ENCODE data around the gene WDR12.
A peak's percentile ranks its signal among the peaks of the same experiment; 100 is the strongest.
"Not testable (repeated sequence)": the region's sequence is repeated elsewhere in the genome, so short reads cannot be mapped to it uniquely, and the experiment has no call there.

WDR12 gene

DNA sequence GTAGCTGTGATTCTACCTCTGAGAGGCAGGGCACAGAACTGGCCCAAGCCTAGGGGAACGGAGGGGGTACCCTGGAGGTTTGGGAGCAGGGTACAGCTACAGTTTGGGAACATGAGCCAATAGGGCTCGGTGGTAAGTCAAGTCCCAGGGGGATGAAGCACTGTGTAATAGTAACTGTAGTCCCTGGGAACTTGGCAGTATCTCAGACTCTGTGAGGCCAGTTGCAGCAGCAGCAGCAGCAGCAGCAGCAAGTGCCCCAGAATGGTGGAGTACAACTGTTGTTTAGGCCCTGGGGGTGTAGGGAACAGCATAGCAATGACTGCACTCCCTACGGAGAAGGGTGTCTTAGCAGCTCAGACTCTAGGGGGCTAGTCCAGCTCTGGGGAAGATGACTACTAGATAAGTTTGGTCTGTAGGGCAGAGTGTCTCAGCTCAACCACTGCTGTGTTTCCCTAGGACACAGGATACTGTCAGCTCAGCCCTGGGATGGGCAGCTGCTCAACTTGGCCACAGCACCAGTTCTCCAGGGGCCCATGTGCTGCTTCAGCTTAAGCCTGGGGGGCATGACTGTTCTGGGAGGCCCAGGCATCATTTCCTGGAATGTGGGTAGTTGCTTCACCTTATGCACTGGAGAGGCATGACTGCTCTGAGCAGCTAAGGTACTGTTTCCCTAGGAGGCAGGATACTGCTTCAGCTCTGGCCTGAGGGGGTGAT, 21.1 kb upstream of the WDR12 start:
- no peak overlapping the region for H3K4me3 ChIP-seq (ENCODE audit: low read length)
- no peak overlapping the region for H3K9ac ChIP-seq (ENCODE audit: low read length)
- H3K4me1 ChIP-seq (ENCODE audit: control insufficient read depth, insufficient read depth, low read length) = no peaks in the 10 kb centered on the region
- H3K36me3 ChIP-seq (ENCODE audit: control insufficient read depth, insufficient read depth, low read length) = no peaks in the 10 kb centered on the region
- H3K9me3 ChIP-seq (ENCODE audit: control insufficient read depth, low read length) = no peaks in the 10 kb centered on the region
- H3K27me3 ChIP-seq (ENCODE audit: control insufficient read depth, insufficient read depth, low read length) = no peaks in the 10 kb centered on the region

DNA sequence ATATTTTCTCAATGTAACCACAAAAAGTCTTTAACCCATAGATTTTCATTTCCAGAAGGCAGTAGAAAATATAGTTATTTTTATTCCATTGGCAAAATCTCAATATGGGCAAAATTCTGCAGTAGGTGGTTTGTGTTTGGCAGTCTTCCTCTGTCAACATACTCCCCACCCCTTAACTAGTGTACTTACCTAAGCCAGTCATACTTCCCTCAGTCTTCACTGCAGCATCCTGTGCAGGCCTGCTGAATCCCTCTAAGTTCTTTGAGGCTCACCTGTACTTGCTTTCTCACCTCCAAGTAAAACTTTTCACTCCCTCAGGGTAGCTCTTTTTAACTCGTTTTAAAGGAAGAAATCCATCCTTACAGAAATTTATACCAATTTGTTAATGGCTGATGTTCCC, 7.4 kb upstream of the WDR12 start:
- Histone ChIP-seq H3K27me3 (ENCODE audit: control insufficient read depth, insufficient read depth, low read length) (no peaks in the 10 kb centered on the region), H3K9ac (ENCODE audit: low read length) (no peak overlapping the region), H3K9me3 (ENCODE audit: control insufficient read depth, low read length) (no peaks in the 10 kb centered on the region), H3K4me1 (ENCODE audit: control insufficient read depth, insufficient read depth, low read length) (no peaks in the 10 kb centered on the region), H3K4me3 (ENCODE audit: low read length) (no peak overlapping the region), H3K36me3 (ENCODE audit: control insufficient read depth, insufficient read depth, low read length) (no peaks in the 10 kb centered on the region)

DNA sequence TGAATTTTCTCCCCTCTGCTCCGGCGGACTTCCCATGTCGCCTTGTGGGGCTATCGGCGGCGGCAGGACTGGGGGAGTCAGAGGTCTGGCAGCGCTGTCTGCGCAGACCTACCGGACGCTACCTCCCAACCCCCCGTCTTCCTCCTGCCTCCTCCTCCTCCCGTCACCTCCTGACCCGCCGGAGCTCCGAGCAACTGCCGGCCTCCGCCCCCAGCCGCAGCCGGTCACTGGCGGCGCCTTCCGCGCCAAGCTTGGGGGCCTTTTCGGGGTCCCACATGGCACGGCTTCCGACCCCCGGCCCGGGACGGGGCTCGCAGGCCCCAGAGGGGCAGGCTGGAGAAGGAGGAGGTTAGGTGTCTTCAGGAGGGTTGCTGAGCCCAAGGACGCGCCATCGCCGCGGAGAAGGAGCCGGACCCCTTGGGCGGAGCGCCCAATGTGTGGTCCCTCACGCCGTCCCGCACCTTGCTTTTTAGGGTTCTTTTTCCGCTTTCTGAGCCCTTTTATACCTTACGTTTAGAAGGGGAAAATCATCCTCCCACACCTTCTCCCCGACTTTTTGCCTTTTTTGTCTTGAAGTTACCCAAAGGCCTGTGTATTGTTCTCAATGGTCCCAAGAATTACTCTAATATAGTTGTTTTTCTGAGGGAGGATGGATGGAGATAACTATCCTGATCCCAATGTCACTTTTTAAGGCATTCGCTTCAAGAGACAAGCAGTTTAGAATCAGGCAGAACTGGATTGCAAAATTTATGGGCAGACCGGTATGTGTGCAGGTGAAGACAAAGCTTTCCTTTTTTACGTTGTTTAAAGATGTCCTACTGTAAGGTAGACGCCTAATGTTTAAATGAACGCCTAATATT, 1.1 kb upstream of the WDR12 start:
- H3K4me1 ChIP-seq (ENCODE audit: control insufficient read depth, insufficient read depth, low read length); H3K27me3 ChIP-seq (ENCODE audit: control insufficient read depth, insufficient read depth, low read length); H3K9me3 ChIP-seq (ENCODE audit: control insufficient read depth, low read length); H3K36me3 ChIP-seq (ENCODE audit: control insufficient read depth, insufficient read depth, low read length): not testable (repeated sequence)
- H3K4me3 ChIP-seq (ENCODE audit: low read length) = peak overlapping the region; percentile 70
- H3K9ac ChIP-seq (ENCODE audit: low read length) = peak overlapping the region; percentile 70

DNA sequence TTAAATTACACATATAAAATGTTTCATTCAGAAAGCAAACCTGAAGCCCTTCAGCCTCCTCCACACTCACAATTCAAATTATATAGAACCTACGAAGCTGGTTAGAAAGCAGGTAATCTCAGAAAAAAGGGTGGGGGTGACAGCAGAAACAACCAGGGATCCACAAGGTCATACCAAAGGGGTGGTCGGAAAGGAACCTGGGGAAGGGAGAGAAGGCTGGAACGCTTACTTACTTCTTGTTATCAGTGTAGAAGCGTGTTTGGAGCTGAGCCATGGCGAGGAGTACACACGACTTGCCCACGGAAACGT, 316 bp downstream of the WDR12 start:
- Histone ChIP-seq H3K4me3 (ENCODE audit: low read length) (peak overlapping the region; percentile 70), H3K36me3 (ENCODE audit: control insufficient read depth, insufficient read depth, low read length) (no peaks in the 10 kb centered on the region), H3K9ac (ENCODE audit: low read length) (peak overlapping the region; percentile 66), H3K9me3 (ENCODE audit: control insufficient read depth, low read length) (no peaks in the 10 kb centered on the region), H3K4me1 (ENCODE audit: control insufficient read depth, insufficient read depth, low read length) (no peaks in the 10 kb centered on the region), H3K27me3 (ENCODE audit: control insufficient read depth, insufficient read depth, low read length) (no peaks in the 10 kb centered on the region)

DNA sequence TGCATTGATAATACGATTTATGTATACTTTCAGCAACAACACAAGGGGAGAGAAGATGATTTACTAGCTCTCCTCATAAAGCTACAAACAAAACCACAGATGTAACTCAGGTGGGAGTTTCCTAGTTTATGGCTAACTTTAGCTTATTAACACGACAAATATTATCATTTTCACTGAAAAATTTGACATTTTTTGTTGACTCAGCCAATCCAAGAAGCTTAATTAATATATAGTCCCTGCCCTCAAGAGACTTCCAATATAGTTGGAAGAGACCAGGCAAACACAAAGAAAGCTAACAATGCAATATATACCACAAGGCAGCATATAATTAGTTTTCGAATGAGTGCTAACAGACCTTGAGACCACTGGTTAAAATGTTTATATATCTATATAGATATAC, 775 bp downstream of the WDR12 start:
- no peaks in the 10 kb centered on the region for H3K9me3 ChIP-seq (ENCODE audit: control insufficient read depth, low read length)
- H3K4me1 ChIP-seq (ENCODE audit: control insufficient read depth, insufficient read depth, low read length) = no peaks in the 10 kb centered on the region
- peak overlapping the region; percentile 70 for H3K4me3 ChIP-seq (ENCODE audit: low read length)
- H3K36me3 ChIP-seq (ENCODE audit: control insufficient read depth, insufficient read depth, low read length) = no peaks in the 10 kb centered on the region
- no peak overlapping the region for H3K9ac ChIP-seq (ENCODE audit: low read length)
- no peaks in the 10 kb centered on the region for H3K27me3 ChIP-seq (ENCODE audit: control insufficient read depth, insufficient read depth, low read length)

DNA sequence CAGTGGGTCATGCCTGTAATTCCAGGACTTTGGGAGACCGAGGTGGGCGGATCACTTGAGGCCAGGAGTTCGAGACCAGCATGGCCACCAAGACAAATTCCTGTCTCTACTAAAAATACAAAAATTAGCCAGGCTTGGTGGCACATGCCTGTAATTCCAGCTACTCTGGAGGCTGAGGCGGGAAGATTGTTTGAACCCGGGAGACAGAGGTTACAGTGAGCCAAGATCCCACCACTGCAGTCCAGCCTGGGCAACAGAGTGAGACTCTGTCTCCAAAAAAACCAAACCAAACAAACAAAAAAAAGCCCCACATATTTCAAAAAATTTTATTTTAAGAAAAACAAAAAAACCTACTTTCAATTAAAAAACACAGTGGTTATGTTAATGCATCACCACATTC, 1.2 kb downstream of the WDR12 start:
- H3K27me3 ChIP-seq (ENCODE audit: control insufficient read depth, insufficient read depth, low read length); H3K4me3 ChIP-seq (ENCODE audit: low read length); H3K4me1 ChIP-seq (ENCODE audit: control insufficient read depth, insufficient read depth, low read length); H3K9me3 ChIP-seq (ENCODE audit: control insufficient read depth, low read length); H3K36me3 ChIP-seq (ENCODE audit: control insufficient read depth, insufficient read depth, low read length); H3K9ac ChIP-seq (ENCODE audit: low read length): not testable (repeated sequence)

DNA sequence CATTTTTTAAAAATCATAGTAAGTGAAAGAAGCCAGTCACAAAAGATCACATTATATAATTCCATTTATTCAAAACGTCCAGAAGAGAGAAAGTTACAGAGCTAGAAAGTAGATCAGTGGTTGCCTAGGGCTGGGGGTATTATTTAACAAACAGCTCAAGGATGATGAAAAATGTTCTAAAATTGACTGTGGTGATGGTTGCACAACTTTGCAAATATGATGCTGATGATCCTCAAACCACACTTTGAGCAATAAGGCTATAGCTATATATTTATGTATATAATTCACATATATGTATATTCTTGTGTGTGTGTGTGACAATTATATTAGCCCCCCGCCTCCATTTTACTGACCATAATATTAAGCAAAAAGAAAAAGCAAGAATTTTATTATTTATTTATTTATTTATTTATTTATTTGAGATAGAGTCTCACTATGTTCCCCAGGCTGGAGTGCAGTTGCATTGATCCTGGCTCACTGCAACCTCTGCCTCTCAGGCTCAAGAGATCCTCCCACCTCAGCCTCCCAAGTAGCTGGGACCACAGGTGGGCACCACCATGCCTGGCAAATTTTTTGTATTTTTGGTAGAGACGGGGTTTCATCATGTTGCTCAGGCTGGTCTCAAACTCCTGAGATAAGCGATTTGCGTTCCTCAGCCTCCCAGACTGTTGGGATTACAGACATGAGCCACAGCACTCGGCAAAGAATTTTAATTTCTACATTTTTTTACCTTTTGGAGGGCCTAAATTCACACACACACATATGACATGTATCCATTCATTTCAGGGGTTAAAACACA, 1.9 kb downstream of the WDR12 start:
- no peaks in the 10 kb centered on the region for H3K36me3 ChIP-seq (ENCODE audit: control insufficient read depth, insufficient read depth, low read length)
- no peaks in the 10 kb centered on the region for H3K9me3 ChIP-seq (ENCODE audit: control insufficient read depth, low read length)
- H3K27me3 ChIP-seq (ENCODE audit: control insufficient read depth, insufficient read depth, low read length) = no peaks in the 10 kb centered on the region
- no peaks in the 10 kb centered on the region for H3K4me1 ChIP-seq (ENCODE audit: control insufficient read depth, insufficient read depth, low read length)
- no peak overlapping the region for H3K9ac ChIP-seq (ENCODE audit: low read length)
- no peak overlapping the region for H3K4me3 ChIP-seq (ENCODE audit: low read length)

DNA sequence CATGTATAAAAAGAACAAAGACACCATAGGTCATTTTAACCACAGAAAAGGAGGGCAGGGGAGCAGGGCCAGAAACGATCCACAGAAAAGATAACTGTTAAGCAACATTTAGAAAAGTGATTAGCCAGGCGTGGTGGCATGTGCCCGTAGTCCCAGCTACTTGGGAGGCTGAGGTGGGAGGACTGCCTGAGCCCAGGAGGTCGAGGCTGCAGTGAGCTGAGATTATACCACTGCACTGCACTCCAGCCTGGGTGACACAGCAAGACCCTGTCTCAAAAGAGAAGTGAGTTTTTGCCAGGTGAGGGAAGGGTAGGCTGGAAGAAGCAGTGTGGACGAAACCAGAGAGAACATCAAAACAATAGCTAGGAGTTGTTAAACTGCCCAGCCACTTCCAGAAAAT, 3.3 kb downstream of the WDR12 start:
- no peak overlapping the region for H3K4me3 ChIP-seq (ENCODE audit: low read length)
- H3K27me3 ChIP-seq (ENCODE audit: control insufficient read depth, insufficient read depth, low read length) = no peaks in the 10 kb centered on the region
- H3K9ac ChIP-seq (ENCODE audit: low read length) = no peak overlapping the region
- H3K9me3 ChIP-seq (ENCODE audit: control insufficient read depth, low read length) = no peaks in the 10 kb centered on the region
- no peaks in the 10 kb centered on the region for H3K4me1 ChIP-seq (ENCODE audit: control insufficient read depth, insufficient read depth, low read length)
- no peaks in the 10 kb centered on the region for H3K36me3 ChIP-seq (ENCODE audit: control insufficient read depth, insufficient read depth, low read length)

DNA sequence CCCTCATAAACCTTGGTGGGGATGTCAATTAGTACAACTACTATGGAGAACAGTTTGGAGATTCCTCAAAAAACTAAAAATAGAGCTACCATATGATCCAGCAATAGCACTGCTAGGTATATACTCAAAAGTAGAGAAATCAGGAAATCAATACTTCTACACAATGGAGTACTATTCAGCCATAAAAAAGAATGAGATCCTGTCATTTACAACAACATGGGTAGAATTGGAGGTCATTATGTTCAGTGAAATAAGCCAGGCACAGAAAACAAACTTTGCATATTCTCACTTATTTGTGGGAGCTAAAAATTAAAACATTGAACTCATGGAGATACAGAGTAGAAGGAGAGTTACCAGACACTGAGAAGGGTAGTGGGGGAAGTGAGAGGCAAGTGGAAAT, 6.0 kb downstream of the WDR12 start:
- H3K4me1 ChIP-seq (ENCODE audit: control insufficient read depth, insufficient read depth, low read length); H3K9ac ChIP-seq (ENCODE audit: low read length); H3K27me3 ChIP-seq (ENCODE audit: control insufficient read depth, insufficient read depth, low read length); H3K9me3 ChIP-seq (ENCODE audit: control insufficient read depth, low read length); H3K4me3 ChIP-seq (ENCODE audit: low read length); H3K36me3 ChIP-seq (ENCODE audit: control insufficient read depth, insufficient read depth, low read length): not testable (repeated sequence)

DNA sequence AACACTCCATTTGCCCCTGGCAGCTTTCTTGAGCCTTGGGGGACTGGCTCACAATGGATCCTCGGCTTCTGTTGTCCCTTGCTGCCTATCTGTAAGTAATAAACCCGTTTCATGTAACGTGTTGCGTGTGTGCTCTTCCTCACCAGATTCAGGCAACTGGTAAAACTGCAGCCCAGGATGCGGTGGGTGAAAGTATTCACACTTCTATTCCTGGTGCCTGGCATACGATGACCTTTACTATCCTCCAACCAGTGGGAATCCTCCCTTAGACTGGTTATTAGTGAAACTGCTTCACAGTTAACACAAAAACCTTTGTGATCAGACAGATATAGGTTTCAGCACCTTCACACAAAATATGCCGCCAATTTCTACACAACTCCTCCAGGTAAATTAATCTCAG, 26.3 kb downstream of the WDR12 start:
- Histone ChIP-seq H3K36me3 (ENCODE audit: control insufficient read depth, insufficient read depth, low read length) (no peaks in the 10 kb centered on the region), H3K4me1 (ENCODE audit: control insufficient read depth, insufficient read depth, low read length) (no peaks in the 10 kb centered on the region), H3K4me3 (ENCODE audit: low read length) (no peak overlapping the region), H3K9ac (ENCODE audit: low read length) (no peak overlapping the region), H3K27me3 (ENCODE audit: control insufficient read depth, insufficient read depth, low read length) (no peaks in the 10 kb centered on the region), H3K9me3 (ENCODE audit: control insufficient read depth, low read length) (no peaks in the 10 kb centered on the region)

DNA sequence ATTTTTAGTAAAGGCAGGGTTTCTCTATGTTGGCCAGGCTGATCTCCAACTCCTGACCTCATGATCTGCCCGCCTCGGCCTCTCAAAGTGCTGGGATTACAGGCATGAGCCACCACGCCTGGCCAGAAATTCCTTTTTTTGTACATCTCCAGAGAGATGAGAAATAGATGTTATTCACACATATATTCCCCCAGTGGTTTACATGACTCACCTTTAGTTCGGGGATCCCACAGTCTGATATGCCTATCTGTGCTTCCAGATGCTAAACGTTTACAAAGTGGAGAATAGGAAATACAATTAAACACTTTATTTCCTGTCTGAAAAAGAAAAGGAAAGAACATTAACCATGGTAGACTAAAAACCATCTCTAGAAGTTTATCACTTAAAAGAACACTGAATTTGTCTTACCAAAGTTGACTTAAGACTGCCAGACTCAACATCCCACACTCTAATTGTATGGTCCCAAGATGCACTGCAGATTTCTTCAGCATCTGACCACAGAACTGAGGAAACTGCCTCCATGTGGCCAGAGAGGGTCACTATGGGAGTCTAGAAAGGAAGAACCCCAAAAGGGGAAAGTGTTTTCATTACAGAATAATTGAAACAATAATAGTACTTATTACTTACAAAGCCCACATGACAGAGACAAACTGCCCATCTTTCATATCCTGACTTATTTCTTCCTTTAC, 27.3 kb downstream of the WDR12 start:
- no peaks in the 10 kb centered on the region for H3K9me3 ChIP-seq (ENCODE audit: control insufficient read depth, low read length)
- H3K4me3 ChIP-seq (ENCODE audit: low read length) = no peak overlapping the region
- H3K9ac ChIP-seq (ENCODE audit: low read length) = no peak overlapping the region
- no peaks in the 10 kb centered on the region for H3K4me1 ChIP-seq (ENCODE audit: control insufficient read depth, insufficient read depth, low read length)
- no peaks in the 10 kb centered on the region for H3K27me3 ChIP-seq (ENCODE audit: control insufficient read depth, insufficient read depth, low read length)
- H3K36me3 ChIP-seq (ENCODE audit: control insufficient read depth, insufficient read depth, low read length) = no peaks in the 10 kb centered on the region

DNA sequence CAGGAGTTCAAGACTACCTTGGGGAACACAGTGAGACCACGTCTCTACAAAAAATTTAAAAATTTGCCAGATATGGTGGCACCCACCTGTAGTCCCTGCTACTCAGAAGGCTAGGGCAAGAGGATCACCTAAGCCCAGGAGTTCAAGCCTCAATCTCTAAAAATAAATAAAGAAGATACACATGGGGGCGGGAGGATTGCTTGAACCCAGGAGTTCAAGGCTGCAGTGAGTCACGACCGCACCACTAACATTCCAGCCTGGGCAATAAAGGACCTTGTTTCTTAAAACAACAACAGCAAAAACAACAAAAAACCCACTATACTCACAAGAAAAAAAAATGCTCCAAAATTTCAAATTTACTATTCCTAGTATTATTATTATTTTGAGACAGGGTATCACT, 29.9 kb downstream of the WDR12 start:
- H3K9me3 ChIP-seq (ENCODE audit: control insufficient read depth, low read length) = no peaks in the 10 kb centered on the region
- no peak overlapping the region for H3K4me3 ChIP-seq (ENCODE audit: low read length)
- no peaks in the 10 kb centered on the region for H3K36me3 ChIP-seq (ENCODE audit: control insufficient read depth, insufficient read depth, low read length)
- no peaks in the 10 kb centered on the region for H3K4me1 ChIP-seq (ENCODE audit: control insufficient read depth, insufficient read depth, low read length)
- H3K9ac ChIP-seq (ENCODE audit: low read length) = no peak overlapping the region
- no peaks in the 10 kb centered on the region for H3K27me3 ChIP-seq (ENCODE audit: control insufficient read depth, insufficient read depth, low read length)
